Measurements from ENCODE around the gene CCR8.

DNA sequence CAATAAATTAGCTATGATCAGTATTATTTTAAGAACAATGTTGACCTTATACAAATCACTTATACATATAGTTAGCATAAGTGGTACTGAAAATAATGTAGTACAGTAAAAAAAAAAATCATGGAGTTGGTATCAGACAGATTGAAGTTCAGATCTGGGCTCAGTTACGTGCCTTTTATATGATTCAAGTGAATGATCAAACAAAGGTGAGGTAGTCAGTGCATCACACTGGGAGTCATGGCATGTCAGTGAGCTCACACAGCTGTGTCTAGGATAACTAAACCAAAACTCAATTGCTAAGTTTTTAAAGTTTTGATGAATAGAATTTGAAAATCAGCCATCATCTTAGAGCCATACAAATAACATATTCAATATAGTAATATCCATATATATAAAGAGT lies 11.2 kb upstream of the CCR8 start:
- TF ChIP-seq YY1 (tag by site-specific recombination; IDR thresholded peaks at IDR 0.05) = no peak
- no peak for TF ChIP-seq ZNF624 (tag by site-specific recombination; IDR thresholded peaks at IDR 0.05)

All from HEK293 (cell line).